Measurements from ENCODE around the gene PCDHGA9.

Gene PCDHGA9

DNA sequence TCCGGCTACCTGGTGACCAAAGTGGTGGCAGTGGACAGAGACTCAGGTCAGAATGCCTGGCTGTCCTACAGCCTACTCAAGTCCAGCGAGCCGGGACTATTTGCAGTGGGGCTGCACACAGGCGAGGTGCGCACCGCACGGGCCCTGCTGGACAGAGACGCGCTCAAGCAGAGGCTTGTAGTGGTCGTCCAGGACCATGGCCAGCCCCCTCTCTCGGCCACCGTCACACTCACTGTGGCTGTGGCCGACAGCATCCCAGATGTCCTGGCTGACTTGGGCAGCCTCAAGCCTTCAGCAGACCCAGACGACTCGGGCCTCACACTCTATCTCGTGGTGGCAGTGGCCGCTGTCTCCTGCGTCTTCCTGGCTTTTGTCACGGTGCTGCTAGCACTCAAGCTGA is 45.6 kb upstream of the PCDHGA9 start:
- Histone ChIP-seq H3K4me1 (ENCODE audit: low read depth, poor library complexity, severe bottlenecking) (no peaks in the 10 kb centered on the region), H3K4me2 (no peak overlapping the region), H4K20me1 (ENCODE audit: insufficient read depth) (no peaks in the 10 kb centered on the region), H3K27me3 (ENCODE audit: insufficient read depth, low read depth) (no peaks in the 10 kb centered on the region), H2AFZ (ENCODE audit: low read depth) (no peak overlapping the region), H3K79me2 (ENCODE audit: insufficient read depth, low read depth) (no peaks in the 10 kb centered on the region), H3K9ac (no peak overlapping the region), H3K27ac (no peak overlapping the region), H3K4me3 (IDR thresholded peaks at IDR 0.05; ENCODE audit: insufficient read depth, low read depth, low read length) (no peak overlapping the region), H3K36me3 (ENCODE audit: insufficient read depth) (no peaks in the 10 kb centered on the region)
- TF ChIP-seq, protein P1, sequence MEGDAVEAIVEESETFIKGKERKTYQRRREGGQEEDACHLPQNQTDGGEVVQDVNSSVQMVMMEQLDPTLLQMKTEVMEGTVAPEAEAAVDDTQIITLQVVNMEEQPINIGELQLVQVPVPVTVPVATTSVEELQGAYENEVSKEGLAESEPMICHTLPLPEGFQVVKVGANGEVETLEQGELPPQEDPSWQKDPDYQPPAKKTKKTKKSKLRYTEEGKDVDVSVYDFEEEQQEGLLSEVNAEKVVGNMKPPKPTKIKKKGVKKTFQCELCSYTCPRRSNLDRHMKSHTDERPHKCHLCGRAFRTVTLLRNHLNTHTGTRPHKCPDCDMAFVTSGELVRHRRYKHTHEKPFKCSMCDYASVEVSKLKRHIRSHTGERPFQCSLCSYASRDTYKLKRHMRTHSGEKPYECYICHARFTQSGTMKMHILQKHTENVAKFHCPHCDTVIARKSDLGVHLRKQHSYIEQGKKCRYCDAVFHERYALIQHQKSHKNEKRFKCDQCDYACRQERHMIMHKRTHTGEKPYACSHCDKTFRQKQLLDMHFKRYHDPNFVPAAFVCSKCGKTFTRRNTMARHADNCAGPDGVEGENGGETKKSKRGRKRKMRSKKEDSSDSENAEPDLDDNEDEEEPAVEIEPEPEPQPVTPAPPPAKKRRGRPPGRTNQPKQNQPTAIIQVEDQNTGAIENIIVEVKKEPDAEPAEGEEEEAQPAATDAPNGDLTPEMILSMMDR (conservative IDR thresholded peaks at IDR 0.05; ENCODE audit: low read depth, low read length): no peak

DNA sequence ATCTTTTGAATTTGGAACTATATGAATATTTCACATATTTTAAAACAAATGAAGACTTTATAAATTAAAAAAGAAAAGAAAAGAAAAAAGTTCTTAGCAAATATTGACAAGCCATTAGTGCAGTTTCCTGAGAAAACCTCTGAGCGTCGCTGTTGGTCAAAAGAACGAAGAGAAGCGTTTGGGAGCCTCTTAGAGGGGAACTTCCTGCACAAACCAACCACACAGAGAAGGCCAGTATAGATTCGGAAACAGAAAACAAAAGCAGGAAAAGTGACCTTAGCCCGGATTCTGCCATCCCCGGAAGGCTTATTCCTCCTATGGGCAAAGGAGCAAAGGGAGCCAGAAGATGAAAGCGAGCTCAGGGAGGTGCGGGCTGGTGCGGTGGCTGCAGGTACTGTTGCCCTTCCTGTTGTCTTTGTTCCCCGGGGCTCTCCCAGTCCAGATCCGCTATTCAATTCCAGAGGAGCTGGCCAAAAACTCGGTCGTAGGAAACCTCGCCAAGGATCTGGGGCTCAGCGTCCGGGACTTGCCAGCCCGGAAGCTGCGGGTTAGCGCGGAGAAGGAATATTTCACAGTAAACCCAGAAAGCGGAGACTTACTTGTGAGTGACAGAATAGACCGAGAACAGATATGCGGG is 42.7 kb upstream of the PCDHGA9 start, which contains the start of gene PCDHGB2:
TSS of gene PCDHGB2 (plus strand) at position 205 of the 637 bp plus-strand sequence. CDS start at position 347, 142 bp downstream.
- no peaks in the 10 kb centered on the region for H3K27me3 ChIP-seq (ENCODE audit: insufficient read depth, low read depth)
- no peak within 1 kb of the TSS for H3K4me3 ChIP-seq (IDR thresholded peaks at IDR 0.05; ENCODE audit: insufficient read depth, low read depth, low read length)
- no peaks in the 10 kb centered on the region for H3K4me1 ChIP-seq (ENCODE audit: low read depth, poor library complexity, severe bottlenecking)
- H3K27ac ChIP-seq: no peak within 1 kb of the TSS
- no peak within 1 kb of the TSS for H3K4me2 ChIP-seq
- no peak within 1 kb of the TSS for H3K9ac ChIP-seq
- no peaks in the 10 kb centered on the region for H4K20me1 ChIP-seq (ENCODE audit: insufficient read depth)
- H3K79me2 ChIP-seq (ENCODE audit: insufficient read depth, low read depth): no peaks in the 10 kb centered on the region
- H2AFZ ChIP-seq (ENCODE audit: low read depth): no peak within 1 kb of the TSS
- TF ChIP-seq, protein P1 (conservative IDR thresholded peaks at IDR 0.05; ENCODE audit: low read depth, low read length): no peak
- no peaks in the 10 kb centered on the region for H3K36me3 ChIP-seq (ENCODE audit: insufficient read depth)

DNA sequence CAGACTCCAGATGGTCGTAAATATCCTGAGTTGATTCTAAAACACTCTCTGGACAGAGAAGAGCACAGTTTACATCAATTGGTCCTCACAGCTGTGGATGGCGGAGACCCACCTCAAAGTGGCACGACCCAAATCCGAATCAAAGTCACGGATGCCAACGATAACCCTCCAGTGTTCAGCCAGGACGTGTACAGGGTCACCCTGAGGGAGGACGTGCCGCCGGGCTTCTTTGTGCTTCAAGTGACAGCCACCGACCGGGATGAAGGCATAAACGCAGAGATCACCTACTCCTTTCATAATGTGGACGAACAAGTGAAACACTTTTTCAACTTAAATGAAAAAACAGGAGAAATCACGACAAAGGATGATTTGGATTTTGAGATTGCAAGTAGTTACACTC is 41.9 kb upstream of the PCDHGA9 start:
- Histone ChIP-seq H3K4me3 (IDR thresholded peaks at IDR 0.05; ENCODE audit: insufficient read depth, low read depth, low read length) (no peak overlapping the region), H4K20me1 (ENCODE audit: insufficient read depth) (no peaks in the 10 kb centered on the region), H3K27me3 (ENCODE audit: insufficient read depth, low read depth) (no peaks in the 10 kb centered on the region), H3K27ac (no peak overlapping the region), H3K79me2 (ENCODE audit: insufficient read depth, low read depth) (no peaks in the 10 kb centered on the region), H3K4me2 (no peak overlapping the region), H3K9ac (no peak overlapping the region), H3K4me1 (ENCODE audit: low read depth, poor library complexity, severe bottlenecking) (no peaks in the 10 kb centered on the region), H2AFZ (ENCODE audit: low read depth) (no peak overlapping the region), H3K36me3 (ENCODE audit: insufficient read depth) (no peaks in the 10 kb centered on the region)
- TF ChIP-seq, protein P1 (conservative IDR thresholded peaks at IDR 0.05; ENCODE audit: low read depth, low read length): no peak

DNA sequence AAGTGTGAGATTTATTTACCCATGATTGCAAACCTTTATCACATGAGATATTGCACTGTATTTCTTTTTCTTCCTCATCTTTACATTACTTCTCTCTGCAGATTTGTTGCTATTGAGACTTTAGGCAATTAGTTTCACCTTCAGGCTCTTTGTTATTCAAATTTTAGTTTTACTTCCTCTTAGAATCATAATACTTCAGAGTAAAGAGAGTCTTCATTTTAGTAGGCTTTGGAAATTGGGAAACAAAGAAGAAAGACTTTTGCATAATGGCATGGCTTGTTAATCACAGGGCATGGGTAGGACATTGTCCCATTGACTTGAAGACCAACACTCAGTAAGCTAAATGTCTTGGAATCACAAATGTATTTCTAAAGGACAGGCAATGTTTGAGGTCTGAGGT is 39.9 kb upstream of the PCDHGA9 start:
- H3K4me1 ChIP-seq (ENCODE audit: low read depth, poor library complexity, severe bottlenecking): no peaks in the 10 kb centered on the region
- no peaks in the 10 kb centered on the region for H4K20me1 ChIP-seq (ENCODE audit: insufficient read depth)
- no peaks in the 10 kb centered on the region for H3K79me2 ChIP-seq (ENCODE audit: insufficient read depth, low read depth)
- TF ChIP-seq, protein P1 (conservative IDR thresholded peaks at IDR 0.05; ENCODE audit: low read depth, low read length): no peak
- H2AFZ ChIP-seq (ENCODE audit: low read depth): no peak overlapping the region
- H3K27me3 ChIP-seq (ENCODE audit: insufficient read depth, low read depth): no peaks in the 10 kb centered on the region
- no peak overlapping the region for H3K9ac ChIP-seq
- no peaks in the 10 kb centered on the region for H3K36me3 ChIP-seq (ENCODE audit: insufficient read depth)
- H3K4me3 ChIP-seq (IDR thresholded peaks at IDR 0.05; ENCODE audit: insufficient read depth, low read depth, low read length): no peak overlapping the region
- H3K27ac ChIP-seq: no peak overlapping the region
- H3K4me2 ChIP-seq: no peak overlapping the region

Data from KMS-11 (cell line).